SK-N-SH treated with all-trans-retinoic acid at 6 μM for 48 hours (cell line): ENCODE data around the gene PSEN1.

Experiments used
- CREB5 ChIP-seq: fragments of 250-450 bp; sonication (Bioruptor Pico); IDR thresholded peaks from 2 replicates; pipeline ENCODE4 v1.5.1; 2020; ENCODE audit warnings: low read depth, mild to moderate bottlenecking, moderate library complexity
- OSR1 ChIP-seq: fragments of 250-450 bp; sonication (Bioruptor Pico); IDR thresholded peaks from 2 replicates; pipeline ENCODE4 v1.8.0; 2022; ENCODE audit warnings: moderate library complexity, mild to moderate bottlenecking, inconsistent platforms
- PPARA ChIP-seq: fragments of 250-450 bp; sonication (Bioruptor Pico); IDR thresholded peaks from 2 replicates; pipeline ENCODE4 v1.5.0; 2020; ENCODE audit warnings: mild to moderate bottlenecking, borderline replicate concordance
- RARB ChIP-seq: fragments of 250-450 bp; sonication (Bioruptor Pico); IDR thresholded peaks from 2 replicates; pipeline ENCODE4 v1.8.0; 2021; ENCODE audit warnings: mild to moderate bottlenecking, moderate library complexity
- TOX ChIP-seq: fragments of 250-450 bp; sonication (Bioruptor Pico); IDR thresholded peaks from 2 replicates; pipeline ENCODE4 v1.8.0; 2021; ENCODE audit warnings: mild to moderate bottlenecking, moderate library complexity, borderline replicate concordance
- TSHZ2 ChIP-seq: fragments of 250-450 bp; sonication (Bioruptor Pico); IDR thresholded peaks from 2 replicates; pipeline ENCODE4 v1.5.0; 2020; ENCODE audit warnings: mild to moderate bottlenecking, moderate library complexity
- ZFP3 ChIP-seq: fragments of 250-450 bp; sonication (Bioruptor Pico); IDR thresholded peaks from 2 replicates; pipeline ENCODE4 v1.5.0; 2020; ENCODE audit warnings: mild to moderate bottlenecking, moderate library complexity
- ZFP30 ChIP-seq: fragments of 450-650 bp; formaldehyde crosslinking; IDR thresholded peaks from 2 replicates; pipeline ENCODE4 v1.5.0; 2022; ENCODE audit warnings: mild to moderate bottlenecking, moderate library complexity
- ZNF8 ChIP-seq: fragments of 450-650 bp; formaldehyde crosslinking; IDR thresholded peaks from 2 replicates; pipeline ENCODE4 v1.5.0; 2020; ENCODE audit warnings: mild to moderate bottlenecking, moderate library complexity

DNA sequence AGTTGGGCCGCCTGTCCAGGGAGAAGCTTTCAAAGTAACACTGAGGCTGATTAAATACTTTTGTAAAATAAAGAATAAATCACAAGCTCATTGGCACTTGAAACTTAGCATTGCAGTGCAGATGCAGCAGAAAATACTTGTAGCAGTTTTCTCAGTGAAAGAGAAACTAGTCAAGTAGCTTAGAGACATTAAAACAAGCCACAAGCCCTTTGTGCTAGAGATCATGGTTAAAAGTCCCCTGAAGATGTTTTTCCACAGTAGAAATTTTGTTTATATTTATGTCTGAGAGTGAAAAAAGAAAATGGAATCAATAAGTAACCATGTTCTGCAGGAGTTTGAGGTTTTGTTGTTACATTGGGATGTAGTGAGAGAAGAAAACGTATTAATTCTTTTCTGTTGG is 5.9 kb downstream of the PSEN1 start:
- TF ChIP-seq TSHZ2 (CRISPR knock-in tag) (no peak), TOX (no peak), ZFP3 (no peak), RARB (no peak), OSR1 (CRISPR knock-in tag) (no peak), ZFP30 (no peak), PPARA (CRISPR knock-in tag) (no peak), ZNF8 (CRISPR knock-in tag) (no peak), CREB5 (CRISPR knock-in tag) (no peak)
